Liver (tissue), 9 donors: ENCODE measurements around the gene AMPD1. TPM values are rescaled to one million over a fixed set of nuclear protein-coding genes. Genes with fewer than 3 reads are reported as not detected.

Source experiments
- DNase-seq: peaks from one replicate; pipeline ENCODE4 v3.0.0-alpha.2; 2017; ENCODE audit warnings: low spot score
- H3K27ac ChIP-seq, 2 donors: one replicate each; pipeline ENCODE4 v1.7.0; 2013; ENCODE audit warnings: inconsistent platforms in 2 of 2, low read length in 2 of 2, control low read depth in 1 of 2, low read depth in 1 of 2, mild to moderate bottlenecking in 1 of 2
- H3K27me3 ChIP-seq, 4 donors: one replicate each; pipeline versions ENCODE4 v1.6.1 to v1.7.0; 2013; ENCODE audit warnings: low read length in 3 of 4, inconsistent platforms in 1 of 4, mild to moderate bottlenecking in 1 of 4, moderate library complexity in 1 of 4; ENCODE audit not compliant: control insufficient read depth in 4 of 4, insufficient read depth in 4 of 4
- H3K36me3 ChIP-seq, 4 donors: one replicate each; pipeline versions ENCODE4 v1.6.1 to v1.7.0; 2013; ENCODE audit warnings: low read length in 3 of 4, mild to moderate bottlenecking in 3 of 4, low read depth in 1 of 4, moderate library complexity in 1 of 4; ENCODE audit not compliant: control insufficient read depth in 4 of 4, insufficient read depth in 3 of 4
- H3K4me1 ChIP-seq, 4 donors: one replicate each; pipeline versions ENCODE4 v1.6.1 to v1.7.0; 2013; ENCODE audit warnings: low read length in 3 of 4, mild to moderate bottlenecking in 3 of 4, moderate library complexity in 1 of 4; ENCODE audit not compliant: control insufficient read depth in 4 of 4, insufficient read depth in 4 of 4
- H3K4me3 ChIP-seq, 3 donors: one replicate each; pipeline versions ENCODE4 v1.6.1 to v1.7.0; 2013; ENCODE audit warnings: low read length in 3 of 3, control low read depth in 1 of 3, low read depth in 1 of 3, mild to moderate bottlenecking in 1 of 3
- H3K9ac ChIP-seq, 2 donors: one replicate each; pipeline ENCODE4 v1.7.0; 2013; ENCODE audit warnings: low read length in 2 of 2, mild to moderate bottlenecking in 2 of 2, moderate library complexity in 2 of 2, control low read depth in 1 of 2, low read depth in 1 of 2
- H3K9me3 ChIP-seq, 4 donors: one replicate each; pipeline versions ENCODE4 v1.6.1 to v1.7.0; 2013; ENCODE audit warnings: low read length in 3 of 4; ENCODE audit not compliant: control insufficient read depth in 4 of 4
- EGR1 ChIP-seq, 2 donors: IDR thresholded peaks; 2 replicates each; pipeline ENCODE4 v1.6.1; 2016 to 2018; ENCODE audit warnings: antibody characterized with exemption in 2 of 2, low read depth in 2 of 2
- FOXA1 ChIP-seq: IDR thresholded peaks from 2 replicates; pipeline ENCODE4 v1.6.1; 2016; ENCODE audit warnings: antibody characterized with exemption
- FOXA2 ChIP-seq: IDR thresholded peaks from 2 replicates; pipeline ENCODE4 v1.6.1; 2016; ENCODE audit warnings: antibody characterized with exemption
- GABPA ChIP-seq, 2 donors: IDR thresholded peaks in 1 of 2; conservative IDR thresholded peaks in 1 of 2; 2 replicates each; pipeline ENCODE4 v1.6.1; 2016; ENCODE audit warnings: antibody characterized with exemption in 2 of 2, mild to moderate bottlenecking in 1 of 2, moderate library complexity in 1 of 2
- HNF4A ChIP-seq, 2 donors: conservative IDR thresholded peaks; 2 replicates each; pipeline ENCODE4 v1.6.1; 2016; ENCODE audit warnings: antibody characterized with exemption in 2 of 2, mild to moderate bottlenecking in 2 of 2
- HNF4G ChIP-seq: IDR thresholded peaks from 2 replicates; pipeline ENCODE4 v1.6.1; 2016; ENCODE audit warnings: antibody characterized with exemption
- JUND ChIP-seq, 2 donors: IDR thresholded peaks; 2 replicates each; pipeline ENCODE4 v1.6.1; 2016; ENCODE audit warnings: antibody characterized with exemption in 2 of 2
- NR2F2 ChIP-seq: IDR thresholded peaks from 2 replicates; pipeline ENCODE4 v1.6.1; 2016; ENCODE audit warnings: antibody characterized with exemption
- RAD21 ChIP-seq, 2 donors: IDR thresholded peaks; 2 replicates each; pipeline ENCODE4 v1.6.1; 2016; ENCODE audit warnings: antibody characterized with exemption in 2 of 2, mild to moderate bottlenecking in 2 of 2
- RXRA ChIP-seq, 2 donors: IDR thresholded peaks; 2 replicates each; pipeline ENCODE4 v1.6.1; 2017 to 2018; ENCODE audit warnings: antibody characterized with exemption in 2 of 2, mild to moderate bottlenecking in 1 of 2
- SP1 ChIP-seq: IDR thresholded peaks from 2 replicates; pipeline ENCODE4 v1.6.1; 2018; ENCODE audit warnings: antibody characterized with exemption, mild to moderate bottlenecking
- TAF1 ChIP-seq: conservative IDR thresholded peaks from 2 replicates; pipeline ENCODE4 v1.6.1; 2016; ENCODE audit warnings: antibody characterized with exemption, mild to moderate bottlenecking
- YY1 ChIP-seq: IDR thresholded peaks from 2 replicates; pipeline ENCODE4 v1.6.1; 2016; ENCODE audit warnings: antibody characterized with exemption, mild to moderate bottlenecking
- WGBS: extraction: QIAGEN DNeasy Blood & Tissue Kit; methylation state at CpG from one replicate; pipeline ENCODE4 v1.1.7; 2013; 5-methylcytosine and 5-hydroxymethylcytosine counted together
- polyA plus RNA-seq, 2 donors: library from polyadenylated mRNA; stranded (reverse) in 1 of 2; unstranded in 1 of 2; fragments of 200-250 nt in 1 of 2; fragments of >200 nt in 1 of 2; fragmentation: Nextera tagmentation in 1 of 2; extraction: Ambion mirVana in 1 of 2; gene quantifications; one replicate each; pipeline versions ENCODE4 v1.2.1 to v1.2.3, GENCODE V29; 2013 to 2015
- total RNA-seq, 2 donors: library from RNA; depleted of rRNA; stranded (reverse); fragments of >200 nt; gene quantifications; one replicate each; pipeline ENCODE4 v1.2.3, GENCODE V29; 2014
- TF ChIP-seq, protein P1 (sequence below): IDR thresholded peaks from 2 replicates; pipeline ENCODE4 v1.6.1; 2016; ENCODE audit warnings: antibody characterized with exemption
- TF ChIP-seq, protein P2 (sequence below): IDR thresholded peaks from 2 replicates; pipeline ENCODE4 v1.6.1; 2016; ENCODE audit warnings: antibody characterized with exemption
- TF ChIP-seq, protein P3 (sequence below): fragments of 150-350 bp; IDR thresholded peaks from 2 replicates; pipeline ENCODE4 v1.5.1; 2017; ENCODE audit warnings: improper control_type of control experiment, low read depth, low read length; ENCODE audit not compliant: missing input control
- TF ChIP-seq, protein P4 (sequence below): IDR thresholded peaks from 2 replicates; pipeline ENCODE4 v1.6.1; 2016; ENCODE audit warnings: antibody characterized with exemption
- TF ChIP-seq, protein P5 (sequence below): IDR thresholded peaks from 2 replicates; pipeline ENCODE4 v1.6.1; 2016; ENCODE audit warnings: antibody characterized with exemption, mild to moderate bottlenecking
- donor health status: healthy.
- donor health status: healthy.
- donor health status: healthy.
- donor health status: healthy.
- donor health status: healthy.

Gene AMPD1
- total and polyA plus RNA-seq, 4 donors, result 0.03 TPM; not detected in 3

DNA sequence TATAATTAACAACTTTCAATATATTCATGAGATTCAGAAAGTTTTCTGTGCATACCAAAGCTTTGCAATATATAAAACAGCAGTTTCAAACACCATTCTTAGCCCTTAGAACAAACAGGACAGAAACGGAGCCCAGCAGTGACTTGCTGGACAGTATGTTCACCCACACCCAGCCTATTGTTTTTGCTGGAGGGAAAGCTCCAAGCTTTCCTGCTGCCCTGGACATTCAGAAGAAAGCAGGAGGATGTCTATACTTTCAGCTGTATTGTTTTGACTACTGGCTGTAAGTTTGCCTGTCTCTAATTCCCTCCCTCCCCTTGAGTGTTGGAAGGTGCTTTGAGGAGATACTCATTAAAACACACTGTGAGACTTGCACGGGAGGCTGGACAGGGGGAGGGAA, 35.1 kb downstream of the AMPD1 start:
- 67% methylated on average over 2 of the region's 2 CpGs for WGBS
- Histone ChIP-seq H3K27ac (no peak overlapping the region), H3K9ac (no peak overlapping the region), H3K4me1 (peaks cover 0 to under 1% (median 0%) of the 10 kb centered on the region in 4 donors), H3K27me3 (no peaks in the 10 kb centered on the region), H3K9me3 (no peaks in the 10 kb centered on the region), H3K4me3 (no peak overlapping the region), H3K36me3 (no peaks in the 10 kb centered on the region)
- no peak for DNase-seq
- TF ChIP-seq, protein P1, sequence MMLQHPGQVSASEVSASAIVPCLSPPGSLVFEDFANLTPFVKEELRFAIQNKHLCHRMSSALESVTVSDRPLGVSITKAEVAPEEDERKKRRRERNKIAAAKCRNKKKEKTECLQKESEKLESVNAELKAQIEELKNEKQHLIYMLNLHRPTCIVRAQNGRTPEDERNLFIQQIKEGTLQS, result no peak
- TF ChIP-seq NR2F2 (no peak), RAD21 (IDR thresholded peaks at IDR 0.05) (no peak), FOXA2 (no peak), HNF4A (conservative IDR thresholded peaks at IDR 0.05) (no peak), FOXA1 (no peak), HNF4G (no peak), GABPA (IDR thresholded peaks at IDR 0.05 in 1 of 2, conservative IDR thresholded peaks at IDR 0.05 in 1 of 2) (no peak), TAF1 (no peak), RXRA (IDR thresholded peaks at IDR 0.05) (no peak), EGR1 (IDR thresholded peaks at IDR 0.05; ENCODE audit: low read depth in 2 of 2) (no peak), SP1 (no peak), JUND (IDR thresholded peaks at IDR 0.05) (no peak), YY1 (no peak)
- TF ChIP-seq, protein P2, sequence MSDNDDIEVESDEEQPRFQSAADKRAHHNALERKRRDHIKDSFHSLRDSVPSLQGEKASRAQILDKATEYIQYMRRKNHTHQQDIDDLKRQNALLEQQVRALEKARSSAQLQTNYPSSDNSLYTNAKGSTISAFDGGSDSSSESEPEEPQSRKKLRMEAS, result no peak
- TF ChIP-seq, protein P3, sequence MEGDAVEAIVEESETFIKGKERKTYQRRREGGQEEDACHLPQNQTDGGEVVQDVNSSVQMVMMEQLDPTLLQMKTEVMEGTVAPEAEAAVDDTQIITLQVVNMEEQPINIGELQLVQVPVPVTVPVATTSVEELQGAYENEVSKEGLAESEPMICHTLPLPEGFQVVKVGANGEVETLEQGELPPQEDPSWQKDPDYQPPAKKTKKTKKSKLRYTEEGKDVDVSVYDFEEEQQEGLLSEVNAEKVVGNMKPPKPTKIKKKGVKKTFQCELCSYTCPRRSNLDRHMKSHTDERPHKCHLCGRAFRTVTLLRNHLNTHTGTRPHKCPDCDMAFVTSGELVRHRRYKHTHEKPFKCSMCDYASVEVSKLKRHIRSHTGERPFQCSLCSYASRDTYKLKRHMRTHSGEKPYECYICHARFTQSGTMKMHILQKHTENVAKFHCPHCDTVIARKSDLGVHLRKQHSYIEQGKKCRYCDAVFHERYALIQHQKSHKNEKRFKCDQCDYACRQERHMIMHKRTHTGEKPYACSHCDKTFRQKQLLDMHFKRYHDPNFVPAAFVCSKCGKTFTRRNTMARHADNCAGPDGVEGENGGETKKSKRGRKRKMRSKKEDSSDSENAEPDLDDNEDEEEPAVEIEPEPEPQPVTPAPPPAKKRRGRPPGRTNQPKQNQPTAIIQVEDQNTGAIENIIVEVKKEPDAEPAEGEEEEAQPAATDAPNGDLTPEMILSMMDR, result no peak
- TF ChIP-seq, protein P4, sequence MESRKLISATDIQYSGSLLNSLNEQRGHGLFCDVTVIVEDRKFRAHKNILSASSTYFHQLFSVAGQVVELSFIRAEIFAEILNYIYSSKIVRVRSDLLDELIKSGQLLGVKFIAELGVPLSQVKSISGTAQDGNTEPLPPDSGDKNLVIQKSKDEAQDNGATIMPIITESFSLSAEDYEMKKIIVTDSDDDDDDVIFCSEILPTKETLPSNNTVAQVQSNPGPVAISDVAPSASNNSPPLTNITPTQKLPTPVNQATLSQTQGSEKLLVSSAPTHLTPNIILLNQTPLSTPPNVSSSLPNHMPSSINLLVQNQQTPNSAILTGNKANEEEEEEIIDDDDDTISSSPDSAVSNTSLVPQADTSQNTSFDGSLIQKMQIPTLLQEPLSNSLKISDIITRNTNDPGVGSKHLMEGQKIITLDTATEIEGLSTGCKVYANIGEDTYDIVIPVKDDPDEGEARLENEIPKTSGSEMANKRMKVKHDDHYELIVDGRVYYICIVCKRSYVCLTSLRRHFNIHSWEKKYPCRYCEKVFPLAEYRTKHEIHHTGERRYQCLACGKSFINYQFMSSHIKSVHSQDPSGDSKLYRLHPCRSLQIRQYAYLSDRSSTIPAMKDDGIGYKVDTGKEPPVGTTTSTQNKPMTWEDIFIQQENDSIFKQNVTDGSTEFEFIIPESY, result no peak
- TF ChIP-seq, protein P5, sequence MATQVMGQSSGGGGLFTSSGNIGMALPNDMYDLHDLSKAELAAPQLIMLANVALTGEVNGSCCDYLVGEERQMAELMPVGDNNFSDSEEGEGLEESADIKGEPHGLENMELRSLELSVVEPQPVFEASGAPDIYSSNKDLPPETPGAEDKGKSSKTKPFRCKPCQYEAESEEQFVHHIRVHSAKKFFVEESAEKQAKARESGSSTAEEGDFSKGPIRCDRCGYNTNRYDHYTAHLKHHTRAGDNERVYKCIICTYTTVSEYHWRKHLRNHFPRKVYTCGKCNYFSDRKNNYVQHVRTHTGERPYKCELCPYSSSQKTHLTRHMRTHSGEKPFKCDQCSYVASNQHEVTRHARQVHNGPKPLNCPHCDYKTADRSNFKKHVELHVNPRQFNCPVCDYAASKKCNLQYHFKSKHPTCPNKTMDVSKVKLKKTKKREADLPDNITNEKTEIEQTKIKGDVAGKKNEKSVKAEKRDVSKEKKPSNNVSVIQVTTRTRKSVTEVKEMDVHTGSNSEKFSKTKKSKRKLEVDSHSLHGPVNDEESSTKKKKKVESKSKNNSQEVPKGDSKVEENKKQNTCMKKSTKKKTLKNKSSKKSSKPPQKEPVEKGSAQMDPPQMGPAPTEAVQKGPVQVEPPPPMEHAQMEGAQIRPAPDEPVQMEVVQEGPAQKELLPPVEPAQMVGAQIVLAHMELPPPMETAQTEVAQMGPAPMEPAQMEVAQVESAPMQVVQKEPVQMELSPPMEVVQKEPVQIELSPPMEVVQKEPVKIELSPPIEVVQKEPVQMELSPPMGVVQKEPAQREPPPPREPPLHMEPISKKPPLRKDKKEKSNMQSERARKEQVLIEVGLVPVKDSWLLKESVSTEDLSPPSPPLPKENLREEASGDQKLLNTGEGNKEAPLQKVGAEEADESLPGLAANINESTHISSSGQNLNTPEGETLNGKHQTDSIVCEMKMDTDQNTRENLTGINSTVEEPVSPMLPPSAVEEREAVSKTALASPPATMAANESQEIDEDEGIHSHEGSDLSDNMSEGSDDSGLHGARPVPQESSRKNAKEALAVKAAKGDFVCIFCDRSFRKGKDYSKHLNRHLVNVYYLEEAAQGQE, result no peak
